ENCODE measurements around the gene RTBDN. TPM values are rescaled to one million over a fixed set of nuclear protein-coding genes. Genes with fewer than 3 reads are reported as not detected.
"Not testable (repeated sequence)": the region's sequence is repeated elsewhere in the genome, so short reads cannot be mapped to it uniquely, and the experiment has no call there.

Gene RTBDN
- total RNA-seq, 1 donor from 2014 or later: not detected

- H3K4me3 Mint-ChIP-seq (ENCODE audit: unreplicated experiment): peak overlapping the region; percentile 58
- H3K9me3 Mint-ChIP-seq (ENCODE audit: unreplicated experiment): no peaks in the 10 kb centered on the region
- TF ChIP-seq CTCF (IDR thresholded peaks at IDR 0.05): no peak
- no peaks in the 10 kb centered on the region for H3K36me3 Mint-ChIP-seq (ENCODE audit: unreplicated experiment)
- no peak overlapping the region for H3K27ac Mint-ChIP-seq (ENCODE audit: unreplicated experiment)
- DNase-seq (ENCODE audit: extremely low spot score, unreplicated experiment): no peak
- peaks cover 69% of the 10 kb centered on the region for H3K27me3 Mint-ChIP-seq (ENCODE audit: unreplicated experiment)
- H3K4me1 Mint-ChIP-seq (ENCODE audit: unreplicated experiment): peaks cover 12% of the 10 kb centered on the region
These were observed 427 bp downstream of the RTBDN start for GRCh38 chr19:12833738-12834565.

- no peak for TF ChIP-seq CTCF (IDR thresholded peaks at IDR 0.05)
- H3K4me1 Mint-ChIP-seq (ENCODE audit: unreplicated experiment): peaks cover 10% of the 10 kb centered on the region
- no peak overlapping the region for H3K27ac Mint-ChIP-seq (ENCODE audit: unreplicated experiment)
- DNase-seq (ENCODE audit: extremely low spot score, unreplicated experiment): no peak
- H3K27me3 Mint-ChIP-seq (ENCODE audit: unreplicated experiment): peaks cover 69% of the 10 kb centered on the region
- no peaks in the 10 kb centered on the region for H3K9me3 Mint-ChIP-seq (ENCODE audit: unreplicated experiment)
- H3K36me3 Mint-ChIP-seq (ENCODE audit: unreplicated experiment): no peaks in the 10 kb centered on the region
- no peak overlapping the region for H3K4me3 Mint-ChIP-seq (ENCODE audit: unreplicated experiment)
These were observed 1.0 kb downstream of the RTBDN start for GRCh38 chr19:12833418-12833737.

- no peak overlapping the region for H3K4me3 Mint-ChIP-seq (ENCODE audit: unreplicated experiment)
- no peaks in the 10 kb centered on the region for H3K9me3 Mint-ChIP-seq (ENCODE audit: unreplicated experiment)
- no peak for TF ChIP-seq CTCF (IDR thresholded peaks at IDR 0.05)
- H3K27me3 Mint-ChIP-seq (ENCODE audit: unreplicated experiment): peaks cover 50% of the 10 kb centered on the region
- no peak overlapping the region for H3K27ac Mint-ChIP-seq (ENCODE audit: unreplicated experiment)
- no peak for DNase-seq (ENCODE audit: extremely low spot score, unreplicated experiment)
- peaks cover 2% of the 10 kb centered on the region for H3K36me3 Mint-ChIP-seq (ENCODE audit: unreplicated experiment)
- peaks cover 10% of the 10 kb centered on the region for H3K4me1 Mint-ChIP-seq (ENCODE audit: unreplicated experiment)
These were observed 5.9 kb downstream of the RTBDN start for GRCh38 chr19:12828494-12828893.

- no peak overlapping the region for H3K4me3 Mint-ChIP-seq (ENCODE audit: unreplicated experiment)
- no peak for DNase-seq (ENCODE audit: extremely low spot score, unreplicated experiment)
- H3K4me1 Mint-ChIP-seq (ENCODE audit: unreplicated experiment): peaks cover 5% of the 10 kb centered on the region
- no peak overlapping the region for H3K27ac Mint-ChIP-seq (ENCODE audit: unreplicated experiment)
- peaks cover 2% of the 10 kb centered on the region for H3K36me3 Mint-ChIP-seq (ENCODE audit: unreplicated experiment)
- H3K9me3 Mint-ChIP-seq (ENCODE audit: unreplicated experiment): peaks cover 7% of the 10 kb centered on the region
- peaks cover 30% of the 10 kb centered on the region for H3K27me3 Mint-ChIP-seq (ENCODE audit: unreplicated experiment)
- peak; percentile 59 for TF ChIP-seq CTCF (IDR thresholded peaks at IDR 0.05)
These were observed 8.9 kb downstream of the RTBDN start for GRCh38 chr19:12825254-12826131.

GRCh38 chr19:12821761-12822160 is 12.6 kb downstream of the RTBDN start:
- no peak overlapping the region for H3K4me3 Mint-ChIP-seq (ENCODE audit: unreplicated experiment)
- H3K9me3 Mint-ChIP-seq (ENCODE audit: unreplicated experiment): peaks cover 7% of the 10 kb centered on the region
- peaks cover 5% of the 10 kb centered on the region for H3K4me1 Mint-ChIP-seq (ENCODE audit: unreplicated experiment)
- no peak for DNase-seq (ENCODE audit: extremely low spot score, unreplicated experiment)
- peaks cover 13% of the 10 kb centered on the region for H3K27me3 Mint-ChIP-seq (ENCODE audit: unreplicated experiment)
- no peak for TF ChIP-seq CTCF (IDR thresholded peaks at IDR 0.05)
- H3K27ac Mint-ChIP-seq (ENCODE audit: unreplicated experiment): no peak overlapping the region
- H3K36me3 Mint-ChIP-seq (ENCODE audit: unreplicated experiment): no peaks in the 10 kb centered on the region

GRCh38 chr19:12817810-12818209 is 16.6 kb downstream of the RTBDN start:
- DNase-seq (ENCODE audit: extremely low spot score, unreplicated experiment); H3K4me1 Mint-ChIP-seq (ENCODE audit: unreplicated experiment); H3K27me3 Mint-ChIP-seq (ENCODE audit: unreplicated experiment); H3K9me3 Mint-ChIP-seq (ENCODE audit: unreplicated experiment); H3K4me3 Mint-ChIP-seq (ENCODE audit: unreplicated experiment); H3K27ac Mint-ChIP-seq (ENCODE audit: unreplicated experiment); H3K36me3 Mint-ChIP-seq (ENCODE audit: unreplicated experiment): not testable (repeated sequence)

GRCh38 chr19:12817188-12817587 is 17.2 kb downstream of the RTBDN start:
- not testable (repeated sequence) for H3K27ac Mint-ChIP-seq (ENCODE audit: unreplicated experiment); H3K4me1 Mint-ChIP-seq (ENCODE audit: unreplicated experiment); H3K4me3 Mint-ChIP-seq (ENCODE audit: unreplicated experiment); H3K27me3 Mint-ChIP-seq (ENCODE audit: unreplicated experiment); H3K9me3 Mint-ChIP-seq (ENCODE audit: unreplicated experiment); DNase-seq (ENCODE audit: extremely low spot score, unreplicated experiment); H3K36me3 Mint-ChIP-seq (ENCODE audit: unreplicated experiment)

Measured in osteocyte (in vitro differentiated cells).